ENCODE measurements around the gene FXYD5.

Gene FXYD5

DNA sequence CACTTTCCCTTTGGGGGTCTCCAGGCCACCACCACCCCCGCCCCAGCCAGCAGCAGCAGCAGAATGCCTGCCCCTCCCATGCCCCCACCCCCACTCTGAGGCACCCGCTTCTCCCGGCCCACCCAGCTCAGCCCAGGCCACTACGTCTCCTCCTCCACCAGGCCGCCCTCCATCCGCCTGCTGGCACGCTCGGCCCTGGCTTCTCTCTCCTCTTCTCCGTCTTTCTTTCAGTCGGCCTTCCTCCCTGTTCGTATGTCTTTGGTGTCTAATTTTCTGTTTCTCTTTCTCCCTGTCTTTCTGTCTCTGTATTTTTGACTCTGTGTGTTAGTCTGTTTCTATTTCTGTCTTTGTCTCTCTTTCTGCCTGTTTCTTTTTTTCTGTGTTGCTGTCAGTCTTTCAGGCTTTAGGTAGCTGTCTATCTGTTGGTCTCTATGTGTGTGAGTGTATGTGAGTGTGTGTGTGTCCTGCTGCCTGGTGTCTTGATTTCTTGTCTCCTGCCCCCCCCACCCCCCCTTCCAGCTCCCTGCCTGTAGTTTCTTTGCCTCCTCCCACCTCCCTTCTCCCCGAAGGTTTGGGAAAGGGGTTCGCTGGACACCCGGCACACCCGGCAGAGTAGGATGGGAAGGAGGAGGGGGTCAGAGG is 19.8 kb upstream of the FXYD5 start, which contains the start of gene LGI4:
TSS of gene LGI4 (minus strand) at position 459 of the 642 bp plus-strand sequence. CDS start at position 80, 379 bp downstream.
- no peak for TF ChIP-seq REST (IDR thresholded peaks at IDR 0.05; ENCODE audit: insufficient read depth in 1 of 2, low read depth in 2 of 2, low read length in 2 of 2)
- no peak for TF ChIP-seq FOXP2 (optimal IDR thresholded peaks at IDR 0.05; ENCODE audit: borderline replicate concordance, extremely low read depth, extremely low read length, insufficient read depth)
- no peak for TF ChIP-seq TAF1 (IDR thresholded peaks at IDR 0.05; ENCODE audit: borderline replicate concordance, insufficient read depth, low read length)

- TF ChIP-seq REST (IDR thresholded peaks at IDR 0.05; ENCODE audit: insufficient read depth in 1 of 2, low read depth in 2 of 2, low read length in 2 of 2) (0 out of 4 replicates have a peak, but pooled peaks of 1 of the 2 experiments have one; percentile 51), SIN3A (IDR thresholded peaks at IDR 0.05; ENCODE audit: borderline replicate concordance, insufficient read depth, low read length) (no peak), FOXP2 (optimal IDR thresholded peaks at IDR 0.05; ENCODE audit: borderline replicate concordance, extremely low read depth, extremely low read length, insufficient read depth) (peak; percentile 33)
These were observed 19.1 kb upstream of the FXYD5 start for GRCh38 chr19:35135389-35135909.

DNA sequence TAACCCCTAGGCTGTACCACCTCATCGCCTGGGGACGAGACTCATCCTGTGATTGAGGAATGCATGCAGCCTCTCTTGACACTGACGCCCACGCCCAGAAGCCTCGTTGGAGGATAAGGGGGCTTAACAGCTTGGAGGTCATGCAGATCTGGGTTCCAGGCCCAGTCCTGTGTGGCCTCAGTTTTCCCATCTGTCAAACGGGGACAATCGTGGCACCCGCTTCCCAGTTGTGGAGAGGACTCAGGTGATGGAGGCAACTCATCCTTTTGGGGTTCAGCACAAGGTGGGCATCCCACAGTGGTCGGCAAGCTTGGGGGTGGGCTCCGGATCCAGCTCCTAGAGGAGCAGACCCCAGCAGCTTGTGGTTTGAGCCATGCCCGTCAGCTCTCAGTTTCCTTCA is 18.3 kb upstream of the FXYD5 start:
- TF ChIP-seq REST (IDR thresholded peaks at IDR 0.05; ENCODE audit: insufficient read depth in 1 of 2, low read depth in 2 of 2, low read length in 2 of 2): no peak
- TF ChIP-seq TAF1 (IDR thresholded peaks at IDR 0.05; ENCODE audit: borderline replicate concordance, insufficient read depth, low read length): no peak
- TF ChIP-seq SIN3A (IDR thresholded peaks at IDR 0.05; ENCODE audit: borderline replicate concordance, insufficient read depth, low read length): no peak
- TF ChIP-seq POLR2AphosphoS5 (IDR thresholded peaks at IDR 0.05; ENCODE audit: low read depth, low read length): no peak
- no peak for TF ChIP-seq FOXP2 (optimal IDR thresholded peaks at IDR 0.05; ENCODE audit: borderline replicate concordance, extremely low read depth, extremely low read length, insufficient read depth)

DNA sequence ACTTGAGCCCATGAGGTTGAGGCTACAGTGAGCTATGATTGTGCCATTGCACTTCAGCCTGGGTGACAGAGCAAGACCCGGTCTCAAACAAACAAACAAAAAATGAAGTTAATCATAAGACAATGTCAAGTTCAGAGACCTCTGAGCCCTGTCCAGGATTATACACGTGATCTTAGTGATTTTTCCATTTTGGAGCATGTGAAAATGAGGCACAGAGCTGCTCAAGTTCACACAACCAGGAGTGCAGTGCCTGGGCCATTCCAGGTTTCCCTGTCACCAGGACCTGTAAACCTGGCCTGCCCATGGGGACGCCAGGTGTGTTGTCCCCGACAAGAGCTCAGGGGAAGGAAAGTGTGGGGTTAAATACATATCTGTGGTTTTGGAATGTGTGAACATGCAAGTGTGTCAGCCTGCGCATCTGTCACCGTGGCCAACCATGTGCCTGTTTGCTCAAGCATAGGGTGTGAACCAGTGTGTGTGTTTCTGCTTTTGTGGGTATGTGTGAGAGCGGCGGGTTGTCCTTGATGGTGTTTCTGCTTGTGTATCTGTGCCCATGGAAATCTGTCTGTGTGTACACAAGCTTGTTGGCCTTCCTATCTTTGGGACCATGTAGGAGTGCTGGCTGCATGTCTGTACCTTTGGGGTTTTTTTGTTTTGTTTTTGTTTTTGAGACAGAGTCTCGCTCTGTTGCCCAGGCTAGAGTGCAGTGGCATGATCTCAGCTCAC is 17.4 kb upstream of the FXYD5 start:
- TF ChIP-seq REST (IDR thresholded peaks at IDR 0.05; ENCODE audit: insufficient read depth in 1 of 2, low read depth in 2 of 2, low read length in 2 of 2) (no peak), FOXP2 (optimal IDR thresholded peaks at IDR 0.05; ENCODE audit: borderline replicate concordance, extremely low read depth, extremely low read length, insufficient read depth) (no peak), POLR2AphosphoS5 (IDR thresholded peaks at IDR 0.05; ENCODE audit: low read depth, low read length) (no peak), TAF1 (IDR thresholded peaks at IDR 0.05; ENCODE audit: borderline replicate concordance, insufficient read depth, low read length) (no peak)

Measured in PFSK-1 (cell line).